ENCODE data around the gene KLK6.
A peak's percentile ranks its signal among the peaks of the same experiment; 100 is the strongest.

The KLK6 gene

DNA sequence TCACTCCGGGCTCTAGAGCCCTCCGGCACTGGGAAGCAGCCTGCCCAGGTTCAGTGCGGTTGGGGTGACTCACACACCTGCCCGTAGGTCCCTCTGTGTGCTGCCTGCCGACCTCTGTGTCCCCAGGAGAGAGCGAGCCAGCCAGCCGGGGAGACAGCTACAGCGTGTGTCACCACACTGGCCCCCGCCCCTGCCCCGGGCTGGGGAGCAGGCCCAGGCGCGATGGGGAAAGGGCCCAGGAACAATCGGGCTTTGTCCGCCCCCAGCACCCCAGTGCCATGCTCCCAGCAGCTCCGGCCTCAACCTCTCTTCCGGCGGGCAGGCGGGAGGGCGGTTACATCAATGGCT is at the start of gene KLK6:
KLK6 (minus strand) TSS at position 179 of the 348 bp plus-strand sequence. CDS start 1,487 bp downstream, outside the sequence.
- DNase-seq (ENCODE audit: low spot score), result no peak

DNA sequence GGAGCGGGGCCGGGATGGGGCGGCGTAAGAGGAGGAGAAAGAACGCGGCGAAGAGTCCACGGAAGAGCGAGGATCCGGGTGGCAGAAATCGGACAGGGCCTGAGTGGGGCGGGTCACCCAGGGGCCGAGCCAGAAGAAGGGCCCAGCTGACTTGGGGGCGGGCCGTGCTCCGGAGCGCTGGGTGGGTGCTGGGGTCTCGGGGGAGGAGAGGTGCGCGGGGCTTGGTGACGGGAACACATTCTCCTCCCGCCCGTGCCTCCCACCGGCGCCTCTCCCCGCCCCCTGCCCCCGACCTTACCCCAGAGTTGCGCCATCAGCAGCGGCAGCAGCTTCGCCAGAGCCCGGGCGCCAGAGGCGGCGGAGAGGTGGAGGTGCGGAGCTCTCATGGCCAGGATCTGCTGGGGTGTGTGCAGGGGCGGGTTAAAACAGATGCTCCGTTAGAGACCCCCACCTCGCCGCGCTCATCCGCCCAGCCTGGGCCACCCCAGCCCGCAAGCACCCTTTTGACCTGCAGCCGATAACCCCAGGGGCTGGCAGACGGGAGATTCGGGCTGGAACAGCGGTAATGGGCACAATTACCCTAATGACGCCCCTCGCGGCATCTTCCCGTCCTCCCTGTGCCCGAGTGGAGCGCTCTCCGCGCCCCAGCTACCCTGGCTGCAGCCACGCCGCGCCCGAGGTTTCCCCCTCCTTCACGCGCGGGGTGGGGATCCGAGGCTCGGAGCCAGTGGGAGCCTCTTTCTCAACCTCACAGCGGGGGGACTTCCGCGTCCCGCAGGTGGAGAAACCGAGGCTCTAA is 49.6 kb upstream of the KLK6 start:
- DNase-seq (ENCODE audit: low spot score), result peak; percentile 64

DNA sequence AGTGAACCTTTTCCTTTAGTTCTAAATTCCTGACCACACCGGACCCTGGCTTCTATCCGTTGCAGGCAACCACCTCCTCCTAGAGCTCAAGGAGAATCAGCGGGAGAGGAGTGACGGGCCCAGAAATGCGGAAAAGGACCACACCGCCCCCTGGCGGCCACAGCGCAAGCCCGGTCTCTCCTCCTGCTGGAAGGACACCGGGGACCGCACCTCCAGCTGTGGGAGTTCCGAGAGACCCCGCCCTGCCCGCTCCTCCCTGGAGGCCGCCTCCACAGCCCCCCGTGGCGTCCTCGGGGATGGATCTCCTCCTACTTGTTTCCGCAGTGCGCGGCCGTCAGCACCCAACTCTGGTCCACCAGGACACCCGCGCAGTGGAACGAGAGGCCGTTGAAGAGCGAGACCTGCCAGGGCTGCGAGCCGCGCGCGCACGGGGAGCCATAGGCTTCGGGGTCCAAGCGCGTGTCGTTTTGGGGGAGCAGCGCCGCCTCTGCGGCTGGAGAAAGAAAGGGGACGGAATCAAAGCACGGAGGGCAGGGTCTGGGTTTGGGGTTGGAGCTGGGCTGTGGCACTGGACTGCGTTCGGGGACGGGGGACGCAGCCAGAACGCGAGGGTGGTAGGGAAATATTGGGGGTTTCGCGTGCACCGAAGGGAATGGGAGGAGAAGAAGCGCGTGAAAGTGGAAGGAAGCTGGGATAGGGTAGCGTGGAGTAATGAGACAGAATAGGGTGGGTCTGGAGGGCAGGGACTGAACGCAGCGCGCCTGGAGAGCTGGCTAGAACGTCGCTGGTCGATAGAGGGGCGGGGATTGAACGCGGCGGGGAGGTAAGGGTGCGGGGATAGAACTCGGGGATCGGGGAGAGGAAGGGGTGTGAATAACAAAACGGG is 47.6 kb upstream of the KLK6 start:
- DNase-seq (ENCODE audit: low spot score), result peak; percentile 96

DNA sequence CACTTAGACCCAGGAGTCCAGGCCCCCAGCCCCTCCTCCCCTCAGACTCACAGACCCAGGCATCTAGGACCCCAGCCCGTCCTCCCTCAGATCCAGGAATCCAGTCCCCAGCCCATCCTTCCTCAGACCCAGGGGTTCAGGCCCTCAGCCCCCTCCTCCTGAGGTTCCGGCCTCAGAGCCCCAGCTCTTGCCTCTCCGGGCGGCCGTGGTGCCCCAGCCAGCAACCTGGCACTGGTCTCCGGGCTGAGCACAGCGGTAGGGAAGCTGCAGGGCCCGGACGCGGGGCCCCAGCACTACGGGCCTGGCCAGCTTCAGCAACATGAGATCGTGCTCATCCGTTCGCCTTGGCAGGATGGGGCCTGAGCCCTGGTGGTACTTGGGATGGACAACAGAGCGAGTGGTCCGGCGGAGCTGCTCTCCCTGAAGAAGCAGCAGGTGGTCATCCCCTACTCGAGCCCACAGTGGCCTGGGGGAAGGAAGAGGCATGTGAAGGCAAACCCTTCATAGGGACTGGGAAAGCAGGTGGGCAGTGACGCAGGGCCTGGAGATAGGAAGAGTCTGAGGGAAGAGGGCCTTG is 46.4 kb upstream of the KLK6 start:
- DNase-seq (ENCODE audit: low spot score), result no peak

DNA sequence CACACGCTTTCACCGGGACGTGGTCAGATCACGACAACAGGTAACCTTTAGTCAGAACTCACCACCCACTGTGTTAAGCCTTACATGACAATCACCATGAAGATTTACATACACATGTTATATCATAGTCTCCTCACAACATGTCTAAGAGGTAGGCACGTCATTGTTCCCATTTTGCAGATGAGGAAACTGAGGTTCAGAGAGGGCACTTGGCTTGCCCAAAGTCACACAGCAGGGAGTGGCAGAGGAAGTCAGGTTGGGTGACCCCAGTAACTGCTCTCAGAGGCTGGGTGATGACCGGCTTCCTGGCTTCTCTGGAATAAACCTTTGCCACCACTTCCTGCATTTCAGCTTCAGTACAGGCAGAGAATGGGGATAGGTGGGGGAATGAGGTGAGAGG is 44.9 kb upstream of the KLK6 start:
- no peak for DNase-seq (ENCODE audit: low spot score)

DNA sequence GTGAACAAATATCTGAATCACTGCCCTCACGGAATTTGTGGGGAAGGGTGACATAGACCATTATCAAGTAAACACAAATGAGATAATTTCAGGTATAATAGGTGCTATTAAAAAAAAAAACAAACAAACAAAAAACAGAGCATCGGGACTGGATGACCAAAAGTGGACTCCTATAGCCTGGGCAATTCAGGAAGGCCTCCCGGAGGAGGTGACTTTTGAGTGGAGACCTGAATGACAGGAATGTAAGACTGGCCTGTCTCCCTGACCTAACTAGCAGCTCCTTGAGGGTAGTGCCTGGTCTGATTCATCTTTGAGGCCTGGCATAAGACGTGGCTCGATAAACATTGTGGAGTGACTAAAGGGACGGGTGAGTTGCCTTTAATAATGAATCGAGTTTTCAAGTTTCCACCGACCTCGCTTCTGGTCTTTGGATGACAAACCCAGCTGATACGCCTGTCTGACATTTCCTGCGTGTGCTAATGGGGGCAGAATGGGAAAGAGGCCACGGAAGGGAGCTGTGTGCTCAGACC is 43.3 kb upstream of the KLK6 start:
- no peak for DNase-seq (ENCODE audit: low spot score)

DNA sequence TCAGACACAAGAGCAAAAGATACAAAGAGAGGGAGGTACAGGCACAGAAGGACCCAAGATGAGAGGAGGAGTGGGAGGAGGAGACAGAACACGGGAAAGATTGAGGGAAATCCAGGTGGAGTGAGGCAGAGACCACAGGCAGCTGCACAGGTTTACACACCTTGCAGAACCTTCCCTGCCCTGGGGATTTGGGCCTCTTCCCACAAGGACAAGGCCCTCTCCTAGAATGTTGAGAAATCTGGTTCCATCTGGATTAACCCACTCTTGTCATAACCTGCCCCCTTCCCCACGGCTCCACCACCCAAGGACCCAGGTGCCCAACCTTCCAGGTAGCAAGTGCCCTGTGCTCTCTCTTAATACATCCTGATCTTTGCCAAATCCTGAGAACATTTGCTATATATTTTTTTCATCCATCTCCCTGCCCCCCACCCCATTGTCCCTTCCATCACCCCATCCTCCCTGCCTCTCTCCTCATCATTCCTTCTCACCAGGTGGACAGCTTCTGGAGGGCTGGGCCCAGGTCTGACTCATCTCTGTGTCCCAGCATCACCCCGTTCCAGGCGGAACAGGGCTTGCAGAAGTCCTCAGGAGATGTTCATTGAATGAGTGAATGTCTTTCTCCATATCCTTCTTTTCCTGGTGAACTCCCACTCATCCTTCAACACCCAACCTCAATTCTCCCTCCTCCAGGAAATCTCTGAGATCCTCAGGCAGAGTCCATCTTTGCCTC is 40.8 kb upstream of the KLK6 start:
- DNase-seq (ENCODE audit: low spot score), result no peak

DNA sequence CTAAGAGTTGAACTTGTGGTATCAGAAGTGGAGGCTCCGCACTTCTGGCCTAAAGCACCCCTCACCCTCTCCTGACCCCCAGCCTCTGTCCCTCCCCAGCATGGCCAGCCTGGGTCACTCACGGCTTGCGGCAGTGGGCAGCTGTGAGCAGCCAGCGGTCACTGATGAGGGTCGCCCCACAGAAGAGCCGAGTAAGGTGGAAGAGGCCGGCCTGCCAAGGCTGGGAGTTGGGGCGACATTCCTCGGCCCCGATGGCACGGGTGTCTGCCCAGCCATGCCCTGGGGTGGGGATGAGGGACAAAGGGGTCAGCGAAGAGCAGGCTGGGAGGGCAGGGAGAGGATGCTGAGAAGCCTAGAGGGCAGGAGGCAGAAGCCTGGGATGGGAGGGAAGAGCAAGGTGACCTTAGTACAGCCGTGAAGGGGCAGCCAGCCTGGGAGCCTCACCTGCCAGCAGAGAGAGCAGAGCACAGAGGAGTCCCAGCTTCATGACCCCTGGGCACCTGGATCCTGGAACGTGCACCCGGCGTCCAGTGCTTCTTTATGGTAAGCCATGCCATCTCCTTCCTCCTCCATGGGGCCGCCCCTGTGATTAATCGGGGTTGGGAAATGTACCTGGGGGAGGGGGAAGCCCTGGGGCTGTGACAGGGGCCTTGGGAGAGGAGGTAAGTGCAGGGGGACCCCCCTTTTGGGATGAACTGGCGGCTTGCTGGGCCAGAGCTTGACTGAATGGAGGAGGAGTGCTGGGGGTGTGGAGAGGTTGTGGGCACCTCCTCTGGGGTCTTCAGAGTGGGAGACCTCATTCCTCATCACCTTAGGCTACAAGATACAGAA is 39.9 kb upstream of the KLK6 start:
- DNase-seq (ENCODE audit: low spot score), result no peak

DNA sequence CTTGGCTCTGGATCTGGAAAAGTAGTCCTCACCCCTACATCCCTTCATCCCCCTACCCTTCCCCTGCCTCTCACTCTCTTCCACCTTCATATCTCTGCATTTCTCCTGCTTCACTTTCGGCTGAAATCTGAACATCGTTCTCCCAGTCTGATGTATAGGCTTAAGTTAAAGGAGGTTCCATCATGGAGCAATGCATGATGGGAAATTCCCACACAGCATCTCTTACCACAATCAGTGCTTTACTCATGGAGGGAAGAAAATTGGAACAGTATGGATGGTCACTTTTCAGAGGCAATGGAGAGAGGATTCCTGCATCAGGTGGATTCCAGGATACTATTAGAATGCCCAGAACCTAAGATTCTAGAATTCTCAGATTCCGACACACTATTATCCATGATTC is 38.1 kb upstream of the KLK6 start:
- no peak for DNase-seq (ENCODE audit: low spot score)

DNA sequence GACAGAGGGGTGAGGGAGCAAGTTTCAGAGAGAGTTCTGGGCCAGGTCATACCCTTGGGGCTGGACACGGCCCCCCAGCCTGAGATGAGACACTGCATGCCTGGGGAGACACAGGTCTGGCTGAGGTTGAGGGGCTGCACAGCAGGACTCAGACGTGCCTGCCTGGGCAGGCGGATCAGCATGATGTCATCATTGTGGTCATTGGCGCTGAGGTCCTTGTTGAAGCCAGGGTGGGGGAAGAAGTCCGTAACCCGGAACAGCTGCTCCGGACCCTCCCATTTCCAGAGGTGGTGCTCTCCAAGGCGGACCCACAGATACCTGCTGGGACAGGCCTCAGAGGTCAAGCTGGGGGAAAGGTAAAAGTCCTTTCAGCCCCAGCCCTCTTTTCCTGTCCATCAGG is 37.0 kb upstream of the KLK6 start:
- DNase-seq (ENCODE audit: low spot score), result no peak

DNA sequence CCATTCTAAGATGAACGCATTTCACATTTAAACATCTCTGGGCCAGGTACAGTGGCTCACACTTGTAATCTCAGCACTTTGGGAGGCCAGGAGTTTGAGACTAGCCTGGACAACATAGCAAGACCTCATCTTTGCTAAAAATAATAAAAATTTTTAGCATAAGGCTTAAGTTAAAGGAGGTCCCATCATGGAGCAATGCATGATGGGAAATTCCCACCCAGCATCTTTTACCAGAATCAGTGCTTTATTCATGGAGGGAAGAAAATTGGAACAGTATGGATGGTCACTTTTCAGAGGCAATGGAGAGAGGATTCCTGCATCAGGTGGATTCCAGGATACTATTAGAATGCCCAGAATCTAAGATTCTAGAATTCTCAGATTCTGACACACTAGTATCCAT is 35.9 kb upstream of the KLK6 start:
- DNase-seq (ENCODE audit: low spot score), result no peak

DNA sequence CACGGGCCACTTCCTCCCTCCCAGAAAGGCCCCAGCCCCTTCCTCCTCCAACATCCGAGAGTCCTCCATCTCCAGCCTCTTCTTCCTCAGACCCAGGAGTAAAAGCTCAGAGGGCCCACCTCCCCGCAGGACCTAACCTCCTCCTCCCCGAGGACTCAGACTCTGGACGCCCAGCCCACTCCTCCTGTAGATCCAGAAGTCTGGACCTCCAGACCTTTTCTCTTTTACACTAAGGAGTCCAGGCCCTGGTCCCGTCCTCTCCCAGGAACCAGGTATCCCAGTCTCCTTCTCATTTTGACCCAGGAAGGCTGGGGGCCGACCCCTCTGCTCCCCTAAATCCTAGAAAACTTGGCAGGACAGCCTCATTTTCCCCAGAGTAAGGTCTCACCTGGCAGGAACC is 33.9 kb upstream of the KLK6 start:
- DNase-seq (ENCODE audit: low spot score), result no peak

DNA sequence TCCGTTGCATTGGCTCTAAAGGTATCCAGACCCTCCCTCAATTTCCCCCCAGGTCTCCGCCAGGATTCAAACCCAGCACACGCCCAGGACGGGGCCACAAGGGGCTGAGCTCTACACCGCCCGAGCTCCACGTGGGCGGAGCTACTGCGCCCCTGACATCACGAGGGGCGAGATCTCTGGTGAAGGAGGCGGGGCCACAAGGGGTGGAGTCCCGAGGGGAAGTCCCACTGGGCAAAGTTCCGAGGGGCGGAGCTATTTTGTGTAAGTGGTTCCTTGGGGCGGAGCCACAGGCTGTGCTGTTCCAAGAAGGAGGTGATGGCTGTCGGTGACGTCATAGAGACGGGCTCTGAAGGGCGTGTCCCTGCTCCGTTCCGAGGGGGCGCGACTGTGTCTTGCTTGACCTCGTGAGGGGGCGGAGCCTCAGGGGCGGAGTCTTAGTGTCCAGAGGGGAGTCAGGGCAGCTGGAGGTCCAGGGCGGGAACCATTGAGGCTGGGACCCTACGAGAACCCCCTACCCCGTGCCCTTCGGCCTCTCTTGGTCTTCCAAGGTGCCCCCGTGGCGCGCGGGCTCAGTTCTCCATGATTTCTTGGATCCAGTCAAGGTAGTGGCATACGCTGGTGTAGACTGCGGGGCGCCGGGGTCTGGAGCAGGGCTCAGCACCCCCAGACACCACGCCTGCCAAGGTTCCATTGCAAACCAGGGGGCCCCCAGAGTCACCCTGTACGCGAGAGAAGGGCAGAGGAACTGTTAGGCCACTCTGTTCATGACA is 33.3 kb upstream of the KLK6 start:
- no peak for DNase-seq (ENCODE audit: low spot score)

DNA sequence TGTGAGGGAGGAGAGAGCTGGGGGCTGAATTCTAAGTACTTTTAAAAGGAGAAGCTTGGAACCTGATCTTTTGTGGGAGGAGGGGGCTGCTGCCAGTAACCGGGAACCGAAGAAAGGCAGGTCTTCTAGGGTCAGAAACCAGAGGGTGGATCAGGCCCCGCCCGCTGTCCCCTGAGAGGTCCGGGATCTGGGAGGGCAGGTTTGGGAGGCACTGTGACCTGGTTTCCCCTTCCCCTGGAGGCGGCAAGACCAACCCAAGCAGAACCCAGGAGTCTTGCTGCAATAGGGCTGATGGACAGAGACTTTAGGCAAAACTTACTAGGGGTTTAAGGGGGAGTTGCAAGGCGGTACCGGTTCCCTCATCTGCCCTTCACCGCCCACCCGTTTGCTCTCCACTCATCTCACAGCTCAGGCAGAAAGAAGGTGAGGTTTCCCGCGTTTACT is 32.7 kb upstream of the KLK6 start:
- no peak for DNase-seq (ENCODE audit: low spot score)

DNA sequence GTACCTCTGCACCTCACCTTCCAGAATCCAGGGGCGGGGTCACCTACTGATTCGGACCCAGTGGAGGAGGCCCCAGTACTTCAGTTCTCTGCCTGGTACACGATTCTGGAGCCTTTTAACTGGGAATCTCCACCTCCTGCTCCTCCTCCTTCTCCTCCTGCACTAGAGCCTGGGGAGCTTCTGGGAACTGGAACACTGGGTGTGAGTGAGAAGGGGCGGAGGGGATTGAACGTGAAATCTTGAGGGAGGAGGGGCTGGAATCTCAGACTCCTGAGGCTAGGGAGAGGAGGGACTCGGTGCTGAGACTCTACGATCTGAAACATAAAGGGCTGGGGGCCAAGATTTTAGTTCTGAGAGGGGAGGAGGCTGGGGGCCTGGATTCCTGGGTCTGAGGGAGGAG is 32.1 kb upstream of the KLK6 start, which contains the start of gene KLK8:
KLK8 (minus strand) TSS at position 90 of the 400 bp plus-strand sequence. CDS start 437 bp downstream, outside the sequence.
- no peak for DNase-seq (ENCODE audit: low spot score)

DNA sequence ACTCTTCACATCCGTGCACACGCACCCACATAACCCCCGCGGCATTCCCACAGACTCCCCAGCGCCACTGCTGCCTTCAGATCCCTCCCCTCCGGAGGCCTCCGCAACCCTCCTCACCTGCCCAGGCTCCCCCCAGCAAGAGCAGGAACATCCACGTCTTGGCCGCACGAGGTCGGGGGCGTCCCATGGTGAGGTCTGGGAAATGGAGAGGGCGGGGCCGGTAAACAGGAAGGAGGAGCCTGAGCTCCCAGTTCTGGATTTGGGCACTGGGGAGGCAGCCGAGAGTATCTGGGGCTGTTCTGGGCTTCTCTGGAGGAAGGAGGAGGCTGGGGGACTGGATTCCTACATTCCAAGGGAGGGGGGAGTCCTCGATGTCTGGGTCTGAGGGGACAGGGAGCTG is 31.6 kb upstream of the KLK6 start:
- no peak for DNase-seq (ENCODE audit: low spot score)

DNA sequence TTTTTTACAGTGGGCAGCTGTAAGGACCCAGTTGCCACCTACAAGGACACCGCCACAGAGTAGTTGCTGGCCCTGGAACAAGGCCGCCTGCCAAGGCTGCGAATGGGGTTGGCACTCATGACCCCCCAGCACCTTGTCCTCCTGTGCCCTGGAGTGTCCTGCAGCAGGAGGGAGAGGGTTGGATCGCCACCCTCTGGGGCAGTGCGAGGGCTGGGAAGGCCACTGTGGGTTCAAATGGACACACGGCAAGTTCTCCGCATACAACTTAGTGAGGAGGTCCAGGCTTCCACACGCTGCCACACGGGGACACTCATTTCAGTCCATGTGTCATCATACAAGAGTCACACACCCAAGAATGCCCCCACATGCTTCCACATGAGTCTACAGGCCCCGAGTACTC is 31.0 kb upstream of the KLK6 start:
- DNase-seq (ENCODE audit: low spot score), result no peak

DNA sequence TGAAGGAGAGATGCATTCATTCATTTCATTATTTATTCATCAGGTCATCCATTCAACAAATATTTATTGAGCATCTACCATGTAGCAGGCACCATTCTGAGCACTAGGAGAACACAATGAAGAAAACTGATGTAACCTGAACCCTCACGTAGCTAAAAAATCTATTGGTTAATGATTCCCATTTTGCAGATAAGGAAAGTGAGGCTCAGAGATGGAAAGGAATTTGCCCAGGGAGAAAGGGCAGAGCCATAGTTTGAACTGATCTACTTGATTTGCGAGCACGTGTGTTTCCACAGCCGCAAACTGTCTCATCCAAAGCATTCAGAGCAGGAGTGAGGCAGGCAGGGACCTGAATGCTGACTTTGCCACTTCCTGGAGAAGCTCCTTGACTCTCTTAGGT is 29.3 kb upstream of the KLK6 start:
- DNase-seq (ENCODE audit: low spot score), result no peak

DNA sequence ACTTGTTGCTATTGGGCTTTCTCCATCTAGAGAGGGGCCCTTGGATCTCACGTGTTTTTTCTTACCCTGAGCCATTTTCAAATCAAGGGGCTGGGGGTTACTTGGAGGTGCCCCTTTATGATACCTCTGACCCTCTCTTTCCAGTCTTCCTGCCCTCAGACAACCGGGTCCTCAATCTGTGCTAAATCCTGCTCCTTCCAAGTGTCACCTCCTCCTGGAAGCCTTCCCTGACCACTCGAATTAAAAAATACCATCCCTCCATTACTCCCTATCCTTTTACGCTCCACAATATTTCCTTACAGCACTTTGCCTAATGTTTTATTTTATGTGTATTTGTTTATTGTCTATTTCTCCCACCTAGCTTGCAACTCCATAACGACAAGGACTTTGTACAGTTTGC is 28.7 kb upstream of the KLK6 start:
- DNase-seq (ENCODE audit: low spot score), result no peak

DNA sequence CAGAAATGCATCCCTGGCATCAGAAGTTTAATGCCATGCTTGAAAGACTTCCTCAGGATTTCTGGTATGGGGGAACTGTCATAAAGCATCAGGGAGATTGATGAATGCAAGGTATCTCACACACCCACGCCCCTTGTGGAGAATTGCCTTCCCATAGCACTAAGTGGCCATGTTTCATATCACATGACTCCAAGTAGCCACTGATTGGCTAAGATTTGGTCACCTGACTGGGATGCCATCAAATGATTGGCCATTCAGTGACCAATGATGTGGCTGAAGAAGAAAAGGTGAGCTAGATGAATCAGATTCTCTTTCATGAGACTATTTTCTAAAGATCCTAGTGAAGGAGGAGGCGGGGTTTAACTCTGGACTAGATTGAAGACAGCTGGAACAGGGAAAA is 24.7 kb upstream of the KLK6 start:
- no peak for DNase-seq (ENCODE audit: low spot score)
